HepG2 (cell line): ENCODE data around the gene OVOL3. TPM values are rescaled to one million over a fixed set of nuclear protein-coding genes. Genes with fewer than 3 reads are reported as not detected.

Experiments used
- ATAC-seq: fragments of 200-7000 bp; cut with Tn5 transposase; 3 replicates; pipeline ENCODE4 v1.9.1; 2020; ENCODE audit warnings: mild to moderate bottlenecking, moderate library complexity
- BruUV-seq: library from RNA; stranded (reverse); fragments of 400-500 nt; replicated peaks from 2 replicates; lab custom pipeline; 2021; lab: Mats Ljungman, UMichigan
- CTCF ChIA-PET: fragments of 300-600 bp; formaldehyde crosslinking; extraction: SDS; loops from one replicate; lab custom pipeline; 2021; ENCODE audit warnings: low total read pairs, inconsistent platforms, low intra/inter-chr PET ratio; lab: Yijun Ruan, JAX
- POLR2A ChIA-PET: fragments of 350-600 bp; sonication (Branson Sonifier 250); formaldehyde crosslinking; loops from one replicate; lab custom pipeline; 2020; ENCODE audit warnings: antibody characterized with exemption, inconsistent platforms; lab: Yijun Ruan, JAX
- DNase-seq: peaks from one replicate; pipeline ENCODE4 v3.0.0-alpha.2; 2015; ENCODE audit warnings: low spot score
- FAIRE-seq: peaks from 3 replicates; lab custom pipeline; 2011; peaks lifted over from hg19 to GRCh38; lab: Jason Lieb, UNC
- H2AFZ ChIP-seq: one replicate; pipeline ENCODE4 v1.6.1; 2011; ENCODE audit warnings: low read length, inconsistent platforms
- H3K27ac ChIP-seq: fragments of 300-600 bp; 3 replicates; pipeline ENCODE4 v1.8.0; 2011; ENCODE audit warnings: mixed run types, mild to moderate bottlenecking, mixed read lengths, low read length, inconsistent platforms; ENCODE audit not compliant: insufficient read depth; ENCODE audit errors: extremely low read length
- H3K27me3 ChIP-seq, 2 experiments: fragments of 200-600 bp in 1 of 2; 2 replicates in 1 of 2; 3 replicates in 1 of 2; pipeline versions ENCODE4 v1.6.0 to v1.8.0; 2011; ENCODE audit warnings: low read length in 2 of 2, mild to moderate bottlenecking in 2 of 2, moderate library complexity in 2 of 2, inconsistent platforms in 1 of 2; ENCODE audit not compliant: insufficient read depth in 2 of 2, control insufficient read depth in 1 of 2
- H3K36me3 ChIP-seq, 2 experiments: fragments of 200-600 bp in 1 of 2; replicated peaks in 1 of 2; 2 replicates in 1 of 2; 3 replicates in 1 of 2; pipeline versions ENCODE4 v1.5.1 to v1.8.0; 2011; ENCODE audit warnings: low read length in 2 of 2, inconsistent platforms in 1 of 2; ENCODE audit not compliant: insufficient read depth in 2 of 2, control insufficient read depth in 1 of 2
- H3K4me1 ChIP-seq: 2 replicates; pipeline ENCODE4 v1.5.1; 2012; ENCODE audit warnings: low read length, inconsistent platforms; ENCODE audit not compliant: insufficient read depth
- H3K4me2 ChIP-seq: 2 replicates; pipeline ENCODE4 v1.6.0; 2011; ENCODE audit warnings: low read depth, low read length, inconsistent platforms
- H3K4me3 ChIP-seq, 3 experiments: fragments of 200-600 bp in 1 of 3; sonication (generic), shearing (Covaris generic) in 1 of 3; replicated peaks in 1 of 3; 2 replicates each; pipeline ENCODE4 v1.5.1; 2011 to 2016; ENCODE audit warnings: low read length in 3 of 3, inconsistent platforms in 2 of 3, low read depth in 2 of 3, mild to moderate bottlenecking in 2 of 3, control low read depth in 1 of 3, mixed read lengths in 1 of 3; ENCODE audit not compliant: insufficient read depth in 1 of 3
- H3K79me2 ChIP-seq: one replicate; pipeline ENCODE4 v1.6.1; 2011; ENCODE audit warnings: low read length, inconsistent platforms; ENCODE audit not compliant: insufficient read depth
- H3K9ac ChIP-seq: 2 replicates; pipeline ENCODE4 v1.6.0; 2011; ENCODE audit warnings: mild to moderate bottlenecking, low read depth, low read length, inconsistent platforms; ENCODE audit not compliant: insufficient read depth
- H3K9me3 ChIP-seq: 2 replicates; pipeline ENCODE4 v1.5.1; 2012; ENCODE audit warnings: mild to moderate bottlenecking, low read length
- H4K20me1 ChIP-seq: 2 replicates; pipeline ENCODE4 v1.6.0; 2011; ENCODE audit warnings: inconsistent platforms, mild to moderate bottlenecking, low read length, moderate library complexity; ENCODE audit not compliant: insufficient read depth
- AGO2 ChIP-seq: fragments of 200-400 bp; formaldehyde crosslinking; optimal IDR thresholded peaks from 2 replicates; pipeline ENCODE3; 2017; ENCODE audit warnings: mild to moderate bottlenecking, low read depth, low read length, moderate library complexity
- BRD4 ChIP-seq: sonication (generic); formaldehyde crosslinking; IDR thresholded peaks from 2 replicates; pipeline ENCODE4 v1.4.0; 2020; ENCODE audit warnings: missing genetic modification reagents
- KLF15 ChIP-seq: sonication (generic); formaldehyde crosslinking; IDR thresholded peaks from 2 replicates; pipeline ENCODE4 v1.8.1; 2023; ENCODE audit warnings: borderline replicate concordance, mild to moderate bottlenecking, inconsistent platforms, missing genetic modification reagents, mixed read lengths
- MXI1 ChIP-seq: IDR thresholded peaks from 3 replicates; pipeline ENCODE4 v1.6.1; 2012; ENCODE audit warnings: low read depth, low read length, inconsistent platforms, borderline replicate concordance
- NFE2 ChIP-seq: sonication (generic); formaldehyde crosslinking; IDR thresholded peaks from 2 replicates; pipeline ENCODE4 v1.4.0; 2020; ENCODE audit warnings: missing genetic modification reagents
- REXO4 ChIP-seq: sonication (generic); formaldehyde crosslinking; IDR thresholded peaks from 2 replicates; pipeline ENCODE4 v1.8.0; 2022; ENCODE audit warnings: missing genetic modification reagents, mild to moderate bottlenecking, borderline replicate concordance
- RFX1 ChIP-seq: fragments of 450-650 bp; IDR thresholded peaks from 2 replicates; pipeline ENCODE4 v1.6.1; 2017
- SNAPC2 ChIP-seq: sonication (generic); formaldehyde crosslinking; IDR thresholded peaks from 2 replicates; pipeline ENCODE4 v1.8.1; 2022; ENCODE audit warnings: mild to moderate bottlenecking, missing genetic modification reagents
- SOX6 ChIP-seq, 2 experiments: fragments of 450-650 bp in 1 of 2; sonication (generic) in 1 of 2; formaldehyde crosslinking in 1 of 2; IDR thresholded peaks; 2 replicates each; pipeline versions ENCODE4 v1.4.0 to v1.6.1; 2017 to 2020; ENCODE audit warnings: antibody characterized with exemption in 1 of 2, mild to moderate bottlenecking in 1 of 2, missing genetic modification reagents in 1 of 2
- ZNF207 ChIP-seq: fragments of 450-650 bp; IDR thresholded peaks from 2 replicates; pipeline ENCODE4 v1.6.1; 2016; ENCODE audit warnings: antibody characterized with exemption, borderline replicate concordance
- ZNF230 ChIP-seq: sonication (generic); formaldehyde crosslinking; IDR thresholded peaks from 2 replicates; pipeline ENCODE4 v1.4.0; 2020; ENCODE audit warnings: mild to moderate bottlenecking, missing genetic modification reagents
- ZNF24 ChIP-seq: fragments of 450-650 bp; IDR thresholded peaks from 2 replicates; pipeline ENCODE4 v1.6.1; 2017; ENCODE audit warnings: antibody characterized with exemption, mild to moderate bottlenecking
- ZNF317 ChIP-seq: sonication (generic); formaldehyde crosslinking; IDR thresholded peaks from 2 replicates; pipeline ENCODE4 v1.5.0; 2020; ENCODE audit warnings: mild to moderate bottlenecking, missing genetic modification reagents
- ZNF549 ChIP-seq: sonication (generic); formaldehyde crosslinking; IDR thresholded peaks from 2 replicates; pipeline ENCODE4 v1.5.0; 2020; ENCODE audit warnings: missing genetic modification reagents
- ZNF672 ChIP-seq: sonication (generic); formaldehyde crosslinking; IDR thresholded peaks from 2 replicates; pipeline ENCODE4 v1.8.1; 2022; ENCODE audit warnings: missing genetic modification reagents
- WGBS: methylation state at CpG from one replicate; pipeline ENCODE4 v1.1.6; 2017; ENCODE audit warnings: low lambda C conversion rate; 5-methylcytosine and 5-hydroxymethylcytosine counted together
- in situ Hi-C: cut with HindIII; loops from 2 replicates; pipeline ENCODE4 v1.10.0; 2017; ENCODE audit warnings: low pct_unique_long_range_greater_than_20kb; ENCODE audit not compliant: extremely low pct_ligation_motif_present
- intact Hi-C: fragments of 100-400 bp; cut with micrococcal nuclease; formaldehyde crosslinking; loops from one replicate; pipeline ENCODE4 v1.10.0; 2022; ENCODE audit not compliant: unreplicated experiment
- polyA plus RNA-seq, 8 experiments: library from polyadenylated mRNA; depleted of rRNA in 3 of 8; stranded (reverse) in 7 of 8; unstranded in 1 of 8; fragments of >200 nt; fragmentation: Illumina TruSeq in 4 of 8; extraction: Trizol in 4 of 8; gene quantifications; 2 replicates each; pipeline versions ENCODE4 v1.2.1 to v1.2.3, GENCODE V29; 2011 to 2016; ENCODE audit warnings: low read depth in 4 of 8, missing spikeins in 1 of 8, mixed read lengths in 1 of 8; ENCODE audit not compliant: insufficient read depth in 1 of 8
- total RNA-seq, 5 experiments: library from RNA; depleted of rRNA; stranded (reverse); fragments of >200 nt; fragmentation: Illumina TruSeq; extraction: Trizol; gene quantifications; 2 replicates each; pipeline ENCODE4 v1.2.3, GENCODE V29; 2016; ENCODE audit warnings: low read depth in 1 of 5
- TF ChIP-seq, protein P1 (sequence below): IDR thresholded peaks from 2 replicates; pipeline ENCODE4 v1.6.1; 2016; ENCODE audit warnings: control low read depth
- TF ChIP-seq, protein P2 (sequence below): sonication (generic); formaldehyde crosslinking; IDR thresholded peaks from 2 replicates; pipeline ENCODE4 v1.8.0; 2022; ENCODE audit warnings: missing genetic modification reagents, low read depth, mild to moderate bottlenecking, borderline replicate concordance
- TF ChIP-seq, protein P3 (sequence below): sonication (generic); formaldehyde crosslinking; IDR thresholded peaks from 2 replicates; pipeline ENCODE4 v1.5.1; 2020; ENCODE audit warnings: missing genetic modification reagents, mild to moderate bottlenecking, borderline replicate concordance

Gene OVOL3
- total and polyA plus RNA-seq, 2 of the 13 experiments (the other 11 are each of a cell fraction or from before 2014, with no cell fraction given): not detected

DNA sequence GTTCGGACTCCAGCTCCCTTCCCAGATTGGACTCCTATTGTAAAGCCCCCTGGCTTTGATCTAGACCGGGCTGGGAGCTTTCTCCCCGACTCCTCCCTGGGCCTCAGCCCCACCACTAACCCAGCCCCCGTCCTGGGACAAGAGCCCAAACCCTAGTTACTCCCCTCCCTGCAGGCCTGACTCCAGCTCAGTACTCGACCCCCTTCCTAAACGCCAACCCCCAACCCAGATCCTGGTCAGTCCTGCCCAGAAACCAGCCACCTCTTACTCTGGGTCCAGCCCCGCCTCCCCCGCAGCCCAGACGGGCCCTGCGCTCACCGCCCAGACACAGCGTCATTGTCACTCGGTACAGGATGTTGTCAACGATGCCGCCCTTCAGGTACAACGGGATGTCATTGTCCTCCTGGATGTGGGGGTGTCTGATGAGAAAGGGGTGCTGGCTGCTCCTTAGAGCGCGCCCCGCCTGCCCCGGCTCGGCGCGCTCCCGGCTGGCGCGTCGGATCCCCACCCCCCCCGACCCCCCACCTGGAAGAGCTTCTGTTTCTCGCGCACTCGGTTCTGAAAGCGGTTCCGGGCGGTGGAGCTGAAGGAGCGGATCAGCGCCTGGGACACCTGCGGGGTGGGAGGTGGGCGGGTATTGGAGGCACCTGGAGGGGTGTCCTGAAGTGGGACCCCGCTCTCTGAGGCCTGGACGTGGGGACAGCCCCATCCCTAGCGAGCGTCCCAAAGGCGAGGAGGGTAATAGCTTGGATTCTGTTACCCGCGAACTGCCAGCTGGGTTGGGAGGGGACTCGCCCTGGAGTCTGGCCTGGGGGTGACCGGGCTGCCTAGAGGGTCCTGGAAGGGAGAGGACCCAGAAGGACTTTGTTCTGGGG lies 40.4 kb downstream of the OVOL3 start (continued):
- TF ChIP-seq BRD4 (CRISPR knock-in tag) (no peak), AGO2 (peak; percentile 67), ZNF230 (CRISPR knock-in tag) (no peak), ZNF549 (no peak), SOX6 (IDR thresholded peaks at IDR 0.05) (no peak), SOX6 (CRISPR knock-in tag; IDR thresholded peaks at IDR 0.05) (no peak)
- TF ChIP-seq, protein P1, sequence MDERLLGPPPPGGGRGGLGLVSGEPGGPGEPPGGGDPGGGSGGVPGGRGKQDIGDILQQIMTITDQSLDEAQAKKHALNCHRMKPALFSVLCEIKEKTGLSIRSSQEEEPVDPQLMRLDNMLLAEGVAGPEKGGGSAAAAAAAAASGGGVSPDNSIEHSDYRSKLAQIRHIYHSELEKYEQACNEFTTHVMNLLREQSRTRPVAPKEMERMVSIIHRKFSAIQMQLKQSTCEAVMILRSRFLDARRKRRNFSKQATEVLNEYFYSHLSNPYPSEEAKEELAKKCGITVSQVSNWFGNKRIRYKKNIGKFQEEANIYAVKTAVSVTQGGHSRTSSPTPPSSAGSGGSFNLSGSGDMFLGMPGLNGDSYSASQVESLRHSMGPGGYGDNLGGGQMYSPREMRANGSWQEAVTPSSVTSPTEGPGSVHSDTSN: no peak

DNA sequence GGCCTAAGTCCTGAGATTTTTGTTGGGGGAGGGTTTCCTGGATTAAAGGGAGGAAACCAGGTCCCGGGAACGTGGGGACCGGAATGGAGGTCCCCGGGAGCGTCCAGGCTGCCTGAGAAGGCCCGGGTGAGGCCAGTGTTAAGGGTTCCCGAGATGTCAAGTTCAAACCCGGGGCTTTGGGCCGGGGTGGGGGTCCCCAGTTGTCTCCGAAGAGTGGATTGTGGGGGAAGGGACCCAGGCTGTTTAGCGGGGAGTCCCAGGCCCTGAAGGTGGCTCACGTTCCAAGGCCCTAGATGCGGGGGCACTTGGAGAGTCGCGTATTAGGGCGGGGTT lies 41.0 kb downstream of the OVOL3 start:
- BruUV-seq: no TSS peak
- no peak for DNase-seq
- CTCF ChIA-PET: no interaction called here
- no peak overlapping the region for H3K4me2 ChIP-seq
- POLR2A ChIA-PET: no interaction called here
- H3K27ac ChIP-seq: no peak overlapping the region
- H3K9ac ChIP-seq: no peak overlapping the region
- H3K79me2 ChIP-seq: no peaks in the 10 kb centered on the region
- no peaks in the 10 kb centered on the region for H3K27me3 ChIP-seq
- H4K20me1 ChIP-seq: no peaks in the 10 kb centered on the region
- no peak overlapping the region for H2AFZ ChIP-seq
- no peak overlapping the region for H3K4me3 ChIP-seq
- intact Hi-C loops: no loop called here
- FAIRE-seq: no peak
- H3K9me3 ChIP-seq: no peaks in the 10 kb centered on the region
- in situ Hi-C loops: no loop called here
- no peak for ATAC-seq
- H3K4me1 ChIP-seq: no peaks in the 10 kb centered on the region
- 98% methylated on average over 7 of the region's 16 CpGs for WGBS
- peaks cover 15 to 33% of the 10 kb centered on the region in 2 experiments; a peak in 4 of 5 replicates for H3K36me3 ChIP-seq
- TF ChIP-seq KLF15 (CRISPR knock-in tag) (no peak), ZNF317 (no peak), ZNF672 (CRISPR knock-in tag) (no peak), MXI1 (no peak), REXO4 (CRISPR knock-in tag) (no peak), SNAPC2 (CRISPR knock-in tag) (no peak), ZNF207 (no peak), ZNF24 (no peak), RFX1 (no peak), NFE2 (CRISPR knock-in tag) (no peak)
- TF ChIP-seq, protein P2, sequence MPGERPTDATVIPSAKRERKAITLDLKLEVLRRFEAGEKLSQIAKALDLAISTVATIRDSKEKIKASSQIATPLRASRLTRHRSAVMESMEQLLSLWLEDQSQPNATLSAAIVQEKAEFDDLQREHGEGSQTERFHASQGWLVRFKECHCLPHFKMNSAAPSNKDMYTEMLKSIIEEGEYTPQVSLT (CRISPR knock-in tag): no peak
- TF ChIP-seq, protein P3, sequence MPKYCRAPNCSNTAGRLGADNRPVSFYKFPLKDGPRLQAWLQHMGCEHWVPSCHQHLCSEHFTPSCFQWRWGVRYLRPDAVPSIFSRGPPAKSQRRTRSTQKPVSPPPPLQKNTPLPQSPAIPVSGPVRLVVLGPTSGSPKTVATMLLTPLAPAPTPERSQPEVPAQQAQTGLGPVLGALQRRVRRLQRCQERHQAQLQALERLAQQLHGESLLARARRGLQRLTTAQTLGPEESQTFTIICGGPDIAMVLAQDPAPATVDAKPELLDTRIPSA: no peak
